HEK293 (cell line): Measurements from ENCODE around the gene KIF21B.

Source experiments
- GLIS1 ChIP-seq: fragments of 450-650 bp; formaldehyde crosslinking; IDR thresholded peaks from 2 replicates; pipeline ENCODE4 v1.5.1; 2016; ENCODE audit warnings: missing biosample characterization, missing genetic modification characterization
- PRDM1 ChIP-seq: fragments of 450-650 bp; formaldehyde crosslinking; IDR thresholded peaks from 2 replicates; pipeline ENCODE4; 2016; ENCODE audit warnings: missing biosample characterization, missing genetic modification characterization
- PRDM10 ChIP-seq: fragments of 450-650 bp; formaldehyde crosslinking; IDR thresholded peaks from 2 replicates; pipeline ENCODE4 v1.5.1; 2016; ENCODE audit warnings: missing biosample characterization, missing genetic modification characterization
- TRIM28 ChIP-seq: IDR thresholded peaks from 2 replicates; pipeline ENCODE4 v1.6.1; 2011; ENCODE audit warnings: low read length, control low read depth, borderline replicate concordance
- ZBTB17 ChIP-seq: fragments of 450-650 bp; formaldehyde crosslinking; IDR thresholded peaks from 2 replicates; pipeline ENCODE4 v1.5.1; 2016; ENCODE audit warnings: missing biosample characterization, missing genetic modification characterization
- ZBTB21 ChIP-seq: fragments of 450-650 bp; formaldehyde crosslinking; IDR thresholded peaks from 2 replicates; pipeline ENCODE4 v1.5.1; 2017; ENCODE audit warnings: missing biosample characterization, missing genetic modification characterization
- ZBTB6 ChIP-seq: fragments of 450-650 bp; formaldehyde crosslinking; IDR thresholded peaks from 2 replicates; pipeline ENCODE4 v1.5.1; 2017; ENCODE audit warnings: missing biosample characterization, missing genetic modification characterization
- ZIC2 ChIP-seq: fragments of 450-650 bp; formaldehyde crosslinking; IDR thresholded peaks from 2 replicates; pipeline ENCODE4 v1.5.1; 2016; ENCODE audit warnings: missing biosample characterization, missing genetic modification characterization
- ZNF202 ChIP-seq: fragments of 450-650 bp; formaldehyde crosslinking; IDR thresholded peaks from 2 replicates; pipeline ENCODE4 v1.5.1; 2016; ENCODE audit warnings: missing biosample characterization, missing genetic modification characterization, borderline replicate concordance
- ZNF211 ChIP-seq: fragments of 450-650 bp; formaldehyde crosslinking; IDR thresholded peaks from 2 replicates; pipeline ENCODE4 v1.5.1; 2016; ENCODE audit warnings: low read depth, missing biosample characterization, missing genetic modification characterization
- ZNF274 ChIP-seq, 2 experiments: fragments of 200-500 bp in 1 of 2; fragments of 450-650 bp in 1 of 2; sonication (Bioruptor generic) in 1 of 2; formaldehyde crosslinking in 1 of 2; IDR thresholded peaks; 2 replicates each; pipeline versions ENCODE4 v1.5.1 to v1.6.1; 2014 to 2016; ENCODE audit warnings: borderline replicate concordance in 1 of 2, inconsistent platforms in 1 of 2, low read length in 1 of 2, missing biosample characterization in 1 of 2, missing genetic modification characterization in 1 of 2
- ZNF292 ChIP-seq: fragments of 450-650 bp; formaldehyde crosslinking; IDR thresholded peaks from 2 replicates; pipeline ENCODE4 v1.5.1; 2016; ENCODE audit warnings: low read depth, missing biosample characterization, missing genetic modification characterization, borderline replicate concordance
- ZNF324 ChIP-seq: fragments of 450-650 bp; formaldehyde crosslinking; IDR thresholded peaks from 2 replicates; pipeline ENCODE4 v1.5.1; 2016; ENCODE audit warnings: missing biosample characterization, missing genetic modification characterization
- ZNF423 ChIP-seq: fragments of 450-650 bp; formaldehyde crosslinking; IDR thresholded peaks from 2 replicates; pipeline ENCODE4 v1.5.1; 2016; ENCODE audit warnings: missing biosample characterization, missing genetic modification characterization
- ZNF488 ChIP-seq: fragments of 450-650 bp; formaldehyde crosslinking; IDR thresholded peaks from 2 replicates; pipeline ENCODE4 v1.5.1; 2016; ENCODE audit warnings: missing biosample characterization, missing genetic modification characterization
- ZNF596 ChIP-seq: fragments of 450-650 bp; IDR thresholded peaks from 2 replicates; pipeline ENCODE4 v1.5.0; 2018; ENCODE audit warnings: missing biosample characterization, mild to moderate bottlenecking, missing genetic modification characterization, moderate library complexity
- ZNF776 ChIP-seq: fragments of 450-650 bp; formaldehyde crosslinking; IDR thresholded peaks from 2 replicates; pipeline ENCODE4 v1.5.0; 2017; ENCODE audit warnings: missing biosample characterization, missing genetic modification characterization, borderline replicate concordance
- ZSCAN18 ChIP-seq: fragments of 450-650 bp; formaldehyde crosslinking; IDR thresholded peaks from 2 replicates; pipeline ENCODE4 v1.5.1; 2016; ENCODE audit warnings: missing biosample characterization, missing genetic modification characterization
- ZSCAN23 ChIP-seq: fragments of 450-650 bp; formaldehyde crosslinking; IDR thresholded peaks from 2 replicates; pipeline ENCODE4 v1.5.1; 2016; ENCODE audit warnings: missing biosample characterization, missing genetic modification characterization
- TF ChIP-seq, protein P1 (sequence below): fragments of 450-650 bp; formaldehyde crosslinking; IDR thresholded peaks from 2 replicates; pipeline ENCODE4 v1.5.1; 2016; ENCODE audit warnings: missing biosample characterization, missing genetic modification characterization
- TF ChIP-seq, protein P2 (sequence below): fragments of 450-650 bp; formaldehyde crosslinking; conservative IDR thresholded peaks from 2 replicates; pipeline ENCODE4 v1.5.1; 2016; ENCODE audit warnings: low read depth, missing biosample characterization, missing genetic modification characterization
- TF ChIP-seq, protein P3 (sequence below): fragments of 450-650 bp; formaldehyde crosslinking; IDR thresholded peaks from 2 replicates; pipeline ENCODE4 v1.5.1; 2016; ENCODE audit warnings: missing biosample characterization, missing genetic modification characterization

KIF21B gene

DNA sequence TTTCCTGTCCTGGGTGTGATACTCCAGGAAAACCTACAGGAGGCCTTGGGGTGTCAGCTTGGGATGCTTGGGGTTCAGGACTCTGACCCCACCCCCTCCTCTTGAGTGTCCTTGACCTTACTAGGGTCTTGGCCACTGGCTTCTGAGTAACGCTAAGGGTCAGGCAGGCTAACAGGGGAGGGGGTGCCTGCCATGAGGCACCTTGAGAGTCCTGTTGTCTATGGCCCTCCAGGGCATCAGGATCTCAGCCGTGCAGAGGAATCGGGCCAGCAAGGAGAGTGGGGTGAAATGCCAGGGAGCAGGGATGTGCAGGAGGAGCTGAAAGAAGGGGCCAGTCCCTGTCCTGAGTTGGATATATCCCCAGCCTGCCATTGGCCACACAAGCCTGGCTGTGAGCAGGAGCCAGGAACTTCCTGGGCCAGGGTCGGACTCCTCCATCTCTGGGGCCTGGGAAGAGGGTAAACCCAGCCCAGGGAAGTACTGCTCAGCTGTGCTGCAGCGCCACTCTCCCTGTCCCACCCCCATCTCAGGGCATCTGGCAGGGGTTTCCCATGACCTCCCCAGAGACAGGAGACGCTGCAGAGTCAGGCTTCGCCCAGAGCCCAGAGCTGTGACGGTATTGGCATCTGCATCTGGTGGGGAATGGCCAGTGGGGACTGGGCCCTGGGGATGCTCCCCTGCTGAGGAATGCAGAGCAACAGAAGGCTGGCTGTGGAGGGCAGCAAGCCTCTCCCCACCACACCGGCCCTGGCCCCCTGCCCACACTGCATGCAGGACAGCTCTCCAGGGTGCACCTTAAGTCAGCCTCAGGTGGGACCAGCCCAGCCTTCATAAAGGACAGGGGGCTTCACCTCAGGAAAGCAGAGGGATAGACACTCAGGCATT is 6.3 kb downstream of the KIF21B start (continued):
- TF ChIP-seq, protein P1, sequence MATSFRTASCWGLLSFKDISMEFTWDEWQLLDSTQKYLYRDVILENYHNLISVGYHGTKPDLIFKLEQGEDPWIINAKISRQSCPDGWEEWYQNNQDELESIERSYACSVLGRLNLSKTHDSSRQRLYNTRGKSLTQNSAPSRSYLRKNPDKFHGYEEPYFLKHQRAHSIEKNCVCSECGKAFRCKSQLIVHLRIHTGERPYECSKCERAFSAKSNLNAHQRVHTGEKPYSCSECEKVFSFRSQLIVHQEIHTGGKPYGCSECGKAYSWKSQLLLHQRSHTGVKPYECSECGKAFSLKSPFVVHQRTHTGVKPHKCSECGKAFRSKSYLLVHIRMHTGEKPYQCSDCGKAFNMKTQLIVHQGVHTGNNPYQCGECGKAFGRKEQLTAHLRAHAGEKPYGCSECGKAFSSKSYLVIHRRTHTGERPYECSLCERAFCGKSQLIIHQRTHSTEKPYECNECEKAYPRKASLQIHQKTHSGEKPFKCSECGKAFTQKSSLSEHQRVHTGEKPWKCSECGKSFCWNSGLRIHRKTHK (tag by site-specific recombination): no peak
- TF ChIP-seq PRDM10 (tag by site-specific recombination) (peak; percentile 44; the same call in 1 of the 2 replicates), ZSCAN23 (tag by site-specific recombination) (no peak), ZIC2 (tag by site-specific recombination) (peak; percentile 88), ZBTB17 (tag by site-specific recombination) (peak; percentile 38; the same call in 1 of the 2 replicates), ZBTB6 (tag by site-specific recombination) (no peak), ZNF292 (tag by site-specific recombination) (no peak), ZNF324 (tag by site-specific recombination) (no peak), ZSCAN18 (tag by site-specific recombination) (no peak), ZNF211 (tag by site-specific recombination) (no peak), ZBTB21 (tag by site-specific recombination) (no peak), ZNF596 (no peak), GLIS1 (tag by site-specific recombination) (peak; percentile 96), ZNF776 (tag by site-specific recombination) (no peak), ZNF488 (tag by site-specific recombination) (no peak), TRIM28 (no peak), ZNF202 (tag by site-specific recombination) (no peak), ZNF423 (peak; percentile 29; the same call in 1 of the 2 replicates), ZNF274 (IDR thresholded peaks at IDR 0.05; ENCODE audit: low read length) (no peak), ZNF274 (tag by site-specific recombination; IDR thresholded peaks at IDR 0.05; ENCODE audit: borderline replicate concordance) (no peak), PRDM1 (tag by site-specific recombination) (no peak)
- TF ChIP-seq, protein P2, sequence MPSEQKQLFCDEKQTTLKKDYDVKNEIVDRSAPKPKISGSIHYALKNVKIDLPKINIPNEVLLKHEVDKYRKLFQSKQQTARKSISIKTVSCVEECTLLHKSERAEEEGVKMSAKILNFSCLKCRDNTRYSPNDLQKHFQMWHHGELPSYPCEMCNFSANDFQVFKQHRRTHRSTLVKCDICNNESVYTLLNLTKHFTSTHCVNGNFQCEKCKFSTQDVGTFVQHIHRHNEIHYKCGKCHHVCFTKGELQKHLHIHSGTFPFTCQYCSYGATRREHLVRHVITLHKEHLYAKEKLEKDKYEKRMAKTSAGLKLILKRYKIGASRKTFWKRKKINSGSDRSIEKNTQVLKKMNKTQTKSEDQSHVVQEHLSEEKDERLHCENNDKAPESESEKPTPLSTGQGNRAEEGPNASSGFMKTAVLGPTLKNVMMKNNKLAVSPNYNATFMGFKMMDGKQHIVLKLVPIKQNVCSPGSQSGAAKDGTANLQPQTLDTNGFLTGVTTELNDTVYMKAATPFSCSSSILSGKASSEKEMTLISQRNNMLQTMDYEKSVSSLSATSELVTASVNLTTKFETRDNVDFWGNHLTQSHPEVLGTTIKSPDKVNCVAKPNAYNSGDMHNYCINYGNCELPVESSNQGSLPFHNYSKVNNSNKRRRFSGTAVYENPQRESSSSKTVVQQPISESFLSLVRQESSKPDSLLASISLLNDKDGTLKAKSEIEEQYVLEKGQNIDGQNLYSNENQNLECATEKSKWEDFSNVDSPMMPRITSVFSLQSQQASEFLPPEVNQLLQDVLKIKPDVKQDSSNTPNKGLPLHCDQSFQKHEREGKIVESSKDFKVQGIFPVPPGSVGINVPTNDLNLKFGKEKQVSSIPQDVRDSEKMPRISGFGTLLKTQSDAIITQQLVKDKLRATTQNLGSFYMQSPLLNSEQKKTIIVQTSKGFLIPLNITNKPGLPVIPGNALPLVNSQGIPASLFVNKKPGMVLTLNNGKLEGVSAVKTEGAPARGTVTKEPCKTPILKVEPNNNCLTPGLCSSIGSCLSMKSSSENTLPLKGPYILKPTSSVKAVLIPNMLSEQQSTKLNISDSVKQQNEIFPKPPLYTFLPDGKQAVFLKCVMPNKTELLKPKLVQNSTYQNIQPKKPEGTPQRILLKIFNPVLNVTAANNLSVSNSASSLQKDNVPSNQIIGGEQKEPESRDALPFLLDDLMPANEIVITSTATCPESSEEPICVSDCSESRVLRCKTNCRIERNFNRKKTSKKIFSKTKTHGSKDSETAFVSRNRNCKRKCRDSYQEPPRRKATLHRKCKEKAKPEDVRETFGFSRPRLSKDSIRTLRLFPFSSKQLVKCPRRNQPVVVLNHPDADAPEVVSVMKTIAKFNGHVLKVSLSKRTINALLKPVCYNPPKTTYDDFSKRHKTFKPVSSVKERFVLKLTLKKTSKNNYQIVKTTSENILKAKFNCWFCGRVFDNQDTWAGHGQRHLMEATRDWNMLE: no peak
- TF ChIP-seq, protein P3, sequence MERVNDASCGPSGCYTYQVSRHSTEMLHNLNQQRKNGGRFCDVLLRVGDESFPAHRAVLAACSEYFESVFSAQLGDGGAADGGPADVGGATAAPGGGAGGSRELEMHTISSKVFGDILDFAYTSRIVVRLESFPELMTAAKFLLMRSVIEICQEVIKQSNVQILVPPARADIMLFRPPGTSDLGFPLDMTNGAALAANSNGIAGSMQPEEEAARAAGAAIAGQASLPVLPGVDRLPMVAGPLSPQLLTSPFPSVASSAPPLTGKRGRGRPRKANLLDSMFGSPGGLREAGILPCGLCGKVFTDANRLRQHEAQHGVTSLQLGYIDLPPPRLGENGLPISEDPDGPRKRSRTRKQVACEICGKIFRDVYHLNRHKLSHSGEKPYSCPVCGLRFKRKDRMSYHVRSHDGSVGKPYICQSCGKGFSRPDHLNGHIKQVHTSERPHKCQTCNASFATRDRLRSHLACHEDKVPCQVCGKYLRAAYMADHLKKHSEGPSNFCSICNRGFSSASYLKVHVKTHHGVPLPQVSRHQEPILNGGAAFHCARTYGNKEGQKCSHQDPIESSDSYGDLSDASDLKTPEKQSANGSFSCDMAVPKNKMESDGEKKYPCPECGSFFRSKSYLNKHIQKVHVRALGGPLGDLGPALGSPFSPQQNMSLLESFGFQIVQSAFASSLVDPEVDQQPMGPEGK (tag by site-specific recombination): no peak
